ENCODE measurements around the gene TMEM170A. TPM values are rescaled to one million over a fixed set of nuclear protein-coding genes. Genes with fewer than 3 reads are reported as not detected.
"Not testable (repeated sequence)": the region's sequence is repeated elsewhere in the genome, so short reads cannot be mapped to it uniquely, and the experiment has no call there.

TMEM170A gene
- total and polyA plus RNA-seq, 7 donors, result 12.7 to 24.5 (median 15.9) TPM

DNA sequence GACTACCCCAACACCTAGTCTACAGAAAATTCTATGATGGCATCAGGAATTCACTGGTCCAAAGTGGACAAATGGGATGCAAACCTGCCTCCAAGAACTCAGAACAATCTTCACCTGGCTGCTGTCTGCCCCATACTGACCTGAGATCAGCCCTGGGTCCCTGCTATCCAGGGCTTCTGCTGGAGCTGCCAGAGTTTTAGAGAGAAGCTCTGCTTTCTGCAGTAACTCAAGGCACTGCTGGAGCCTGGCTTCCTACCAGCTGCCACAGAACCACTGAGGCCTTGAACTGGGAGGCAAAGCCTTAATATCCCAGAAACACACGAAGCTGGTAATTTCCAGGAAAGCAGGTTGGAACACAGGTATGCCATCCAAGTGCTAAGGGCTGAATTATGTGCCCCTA, 7.5 kb downstream of the TMEM170A start:
- H3K9me3 ChIP-seq, result no peaks in the 10 kb centered on the region
- no peak overlapping the region for H3K27ac ChIP-seq
- no peaks in the 10 kb centered on the region for H3K27me3 ChIP-seq
- 30 to 78% methylated on average over 1 of the region's 1 CpG for WGBS, 2 donors
- intact Hi-C loops (cut with DNase I), result no loop called here
- no peaks in the 10 kb centered on the region for H3K36me3 ChIP-seq
- TF ChIP-seq, protein P1, sequence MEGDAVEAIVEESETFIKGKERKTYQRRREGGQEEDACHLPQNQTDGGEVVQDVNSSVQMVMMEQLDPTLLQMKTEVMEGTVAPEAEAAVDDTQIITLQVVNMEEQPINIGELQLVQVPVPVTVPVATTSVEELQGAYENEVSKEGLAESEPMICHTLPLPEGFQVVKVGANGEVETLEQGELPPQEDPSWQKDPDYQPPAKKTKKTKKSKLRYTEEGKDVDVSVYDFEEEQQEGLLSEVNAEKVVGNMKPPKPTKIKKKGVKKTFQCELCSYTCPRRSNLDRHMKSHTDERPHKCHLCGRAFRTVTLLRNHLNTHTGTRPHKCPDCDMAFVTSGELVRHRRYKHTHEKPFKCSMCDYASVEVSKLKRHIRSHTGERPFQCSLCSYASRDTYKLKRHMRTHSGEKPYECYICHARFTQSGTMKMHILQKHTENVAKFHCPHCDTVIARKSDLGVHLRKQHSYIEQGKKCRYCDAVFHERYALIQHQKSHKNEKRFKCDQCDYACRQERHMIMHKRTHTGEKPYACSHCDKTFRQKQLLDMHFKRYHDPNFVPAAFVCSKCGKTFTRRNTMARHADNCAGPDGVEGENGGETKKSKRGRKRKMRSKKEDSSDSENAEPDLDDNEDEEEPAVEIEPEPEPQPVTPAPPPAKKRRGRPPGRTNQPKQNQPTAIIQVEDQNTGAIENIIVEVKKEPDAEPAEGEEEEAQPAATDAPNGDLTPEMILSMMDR (IDR thresholded peaks at IDR 0.05), result no peak
- TF ChIP-seq EP300 (IDR thresholded peaks at IDR 0.05), result no peak
- TF ChIP-seq POLR2A (IDR thresholded peaks at IDR 0.05), result no peak
- TF ChIP-seq POLR2AphosphoS5 (IDR thresholded peaks at IDR 0.05), result no peak
- H3K4me1 ChIP-seq, result peaks cover 0 to 12% (median 0%) of the 10 kb centered on the region in 4 donors
- no peak for DNase-seq
- no peak overlapping the region for H3K4me3 ChIP-seq

GRCh38 chr16:75456486-75456885, 8.0 kb downstream of the TMEM170A start:
- DNase-seq; H3K36me3 ChIP-seq; intact Hi-C loops (cut with DNase I); H3K27ac ChIP-seq; H3K4me3 ChIP-seq; H3K9me3 ChIP-seq; H3K27me3 ChIP-seq: not testable (repeated sequence)
- peaks cover 0 to 12% (median 0%) of the 10 kb centered on the region in 4 donors for H3K4me1 ChIP-seq
- WGBS, 2 donors, result 50 to 90% methylated on average over 4 of the region's 4 CpGs

GRCh38 chr16:75455677-75456076, 8.8 kb downstream of the TMEM170A start:
- no peak for DNase-seq
- Histone ChIP-seq H3K27me3 (no peaks in the 10 kb centered on the region), H3K9me3 (no peaks in the 10 kb centered on the region), H3K27ac (no peak overlapping the region), H3K4me1 (peaks cover 0 to 4% (median 0%) of the 10 kb centered on the region in 4 donors), H3K4me3 (no peak overlapping the region), H3K36me3 (peaks cover 0 to 10% (median 3%) of the 10 kb centered on the region in 4 donors)
- WGBS, 2 donors, result 64 to 88% methylated on average over 5 of the region's 5 CpGs
- TF ChIP-seq, protein P1 (IDR thresholded peaks at IDR 0.05), result no peak
- TF ChIP-seq POLR2A (IDR thresholded peaks at IDR 0.05) (no peak), POLR2AphosphoS5 (IDR thresholded peaks at IDR 0.05) (no peak), EP300 (IDR thresholded peaks at IDR 0.05) (no peak)
- intact Hi-C loops (cut with DNase I), result no loop called here

DNA sequence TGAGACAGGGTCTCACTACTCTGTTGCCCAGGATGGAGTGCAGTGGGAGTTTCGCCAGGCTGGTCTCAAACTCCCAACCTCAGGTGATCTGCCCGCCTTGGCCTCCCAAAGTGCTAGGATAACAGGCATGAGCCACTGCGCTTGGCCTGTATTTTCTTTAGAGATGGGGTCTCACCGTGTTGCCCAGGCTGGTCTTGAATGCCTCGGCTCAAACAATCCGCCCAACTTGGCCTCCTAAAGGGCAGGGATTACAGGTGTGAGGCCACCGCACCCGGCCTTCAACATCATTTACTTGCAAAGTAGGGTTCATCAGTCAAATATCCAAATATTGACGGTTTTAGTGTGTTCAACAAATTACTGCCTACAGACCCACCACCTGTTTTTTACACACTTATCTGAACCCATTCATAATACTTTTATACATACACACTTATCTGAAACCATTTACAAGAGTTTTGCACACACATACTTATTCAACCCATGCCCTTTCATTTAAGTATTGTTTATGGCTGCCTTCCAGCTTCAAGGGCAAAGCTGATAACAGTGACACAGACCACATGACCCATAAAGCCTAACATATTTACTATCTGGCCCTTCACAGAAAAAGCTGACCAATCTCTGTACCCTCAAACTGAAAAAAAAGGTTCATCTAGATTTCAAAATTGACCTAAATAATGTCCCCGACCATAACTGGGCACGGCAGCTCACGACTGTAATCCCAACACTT, 11.9 kb downstream of the TMEM170A start:
- 81 to 92% methylated on average over 12 of the region's 12 CpGs for WGBS, 2 donors
- no peak for DNase-seq
- H3K27ac ChIP-seq, result no peak overlapping the region
- H3K9me3 ChIP-seq, result no peaks in the 10 kb centered on the region
- H3K27me3 ChIP-seq, result no peaks in the 10 kb centered on the region
- peaks cover 0 to 30% (median 6%) of the 10 kb centered on the region in 4 donors for H3K36me3 ChIP-seq
- peaks cover 0 to 4% (median 0%) of the 10 kb centered on the region in 4 donors for H3K4me1 ChIP-seq
- intact Hi-C loops (cut with DNase I), result no loop called here
- H3K4me3 ChIP-seq, result no peak overlapping the region
- TF ChIP-seq POLR2A (IDR thresholded peaks at IDR 0.05) (no peak), POLR2AphosphoS5 (IDR thresholded peaks at IDR 0.05) (no peak), EP300 (IDR thresholded peaks at IDR 0.05) (no peak)
- TF ChIP-seq, protein P1 (IDR thresholded peaks at IDR 0.05), result no peak

GRCh38 chr16:75446416-75446815, 18.1 kb downstream of the TMEM170A start:
- no peak for DNase-seq
- H3K36me3 ChIP-seq, result peaks cover 0 to 42% (median 10%) of the 10 kb centered on the region in 4 donors
- intact Hi-C loops (cut with DNase I), result no loop called here
- H3K4me1 ChIP-seq, result no peaks in the 10 kb centered on the region
- no peak for TF ChIP-seq POLR2A (IDR thresholded peaks at IDR 0.05)
- TF ChIP-seq EP300 (IDR thresholded peaks at IDR 0.05), result no peak
- TF ChIP-seq, protein P1 (IDR thresholded peaks at IDR 0.05), result no peak
- TF ChIP-seq POLR2AphosphoS5 (IDR thresholded peaks at IDR 0.05), result no peak
- no peaks in the 10 kb centered on the region for H3K27me3 ChIP-seq
- no peaks in the 10 kb centered on the region for H3K9me3 ChIP-seq
- no peak overlapping the region for H3K27ac ChIP-seq
- no peak overlapping the region for H3K4me3 ChIP-seq
